T-cell (primary cell): ENCODE data around the gene CIAO2A. TPM values are rescaled to one million over a fixed set of nuclear protein-coding genes. Genes with fewer than 3 reads are reported as not detected.
"Not testable (repeated sequence)": the region's sequence is repeated elsewhere in the genome, so short reads cannot be mapped to it uniquely, and the experiment has no call there.

ENCODE experiments used
- ATAC-seq, 4 experiments: fragments of 200-7000 bp in 3 of 4; fragments of 150-1000 bp in 1 of 4; cut with Tn5 transposase; replicated peaks in 1 of 4; 1 replicate in 3 of 4; 2 replicates in 1 of 4; pipeline ENCODE4 v1.10.0; 2021; ENCODE audit warnings: moderate library complexity in 3 of 4, mild to moderate bottlenecking in 2 of 4, moderate number of reproducible peaks in 1 of 4
- CTCF ChIA-PET, 2 donors: fragments of 300-600 bp; sonication (Branson Sonifier 250); formaldehyde crosslinking; loops; one replicate each; lab custom pipeline; 2022; ENCODE audit warnings: antibody characterized with exemption in 2 of 2; lab: Charles Lee
- POLR2A ChIA-PET, 2 donors: fragments of 300-600 bp; sonication (Branson Sonifier 250); formaldehyde crosslinking; loops; one replicate each; lab custom pipeline; 2022; ENCODE audit warnings: antibody characterized with exemption in 2 of 2; lab: Charles Lee
- DNase-seq, 35 experiments: peaks; one replicate each; pipeline versions ENCODE4 v3.0.0 to v3.0.0-alpha.2; 2013 to 2023
- H3K27ac ChIP-seq: one replicate; pipeline ENCODE4 v1.5.1; 2013; ENCODE audit warnings: low read length
- H3K27me3 ChIP-seq, 2 experiments: replicated peaks in 1 of 2; 1 replicate in 1 of 2; 2 replicates in 1 of 2; pipeline versions ENCODE4 v1.6.1 to v1.7.0; 2013; ENCODE audit warnings: low read length in 1 of 2, mixed read lengths in 1 of 2; ENCODE audit not compliant: control insufficient read depth in 2 of 2, insufficient read depth in 2 of 2; ENCODE audit errors: extremely low read depth in 1 of 2
- H3K36me3 ChIP-seq, 2 donors: 1 replicate in 1 of 2; 2 replicates in 1 of 2; pipeline versions ENCODE4 v1.6.1 to v1.7.0; 2013; ENCODE audit warnings: low read length in 1 of 2; ENCODE audit not compliant: control insufficient read depth in 2 of 2, insufficient read depth in 1 of 2; ENCODE audit errors: extremely low read depth in 1 of 2
- H3K4me1 ChIP-seq, 2 experiments: 1 replicate in 1 of 2; 2 replicates in 1 of 2; pipeline versions ENCODE4 v1.6.1 to v1.7.0; 2013; ENCODE audit warnings: low read length in 2 of 2, mixed read lengths in 1 of 2; ENCODE audit not compliant: insufficient read depth in 2 of 2, control insufficient read depth in 1 of 2; ENCODE audit errors: extremely low read depth in 1 of 2
- H3K4me3 ChIP-seq, 2 donors: 1 replicate in 1 of 2; 2 replicates in 1 of 2; pipeline versions ENCODE4 v1.5.1 to v1.7.0; 2013; ENCODE audit warnings: mild to moderate bottlenecking in 2 of 2, low read length in 1 of 2, moderate library complexity in 1 of 2; ENCODE audit not compliant: control insufficient read depth in 1 of 2; ENCODE audit errors: extremely low read depth in 1 of 2
- H3K9me3 ChIP-seq: 2 replicates; pipeline ENCODE4 v1.7.0; 2013
- H3K27ac Mint-ChIP-seq, 2 donors: one replicate each; pipeline ENCODE4 v1.8.0; 2020 to 2021; ENCODE audit warnings: mild to moderate bottlenecking in 2 of 2, mixed read lengths in 2 of 2
- H3K27me3 Mint-ChIP-seq, 2 donors: one replicate each; pipeline ENCODE4 v1.8.0; 2021 to 2022; ENCODE audit warnings: mixed read lengths in 2 of 2
- H3K36me3 Mint-ChIP-seq: one replicate; pipeline ENCODE4 v1.8.0; 2021; ENCODE audit warnings: mixed read lengths
- H3K4me1 Mint-ChIP-seq, 3 donors: one replicate each; pipeline ENCODE4 v1.8.0; 2020 to 2022; ENCODE audit warnings: mixed read lengths in 3 of 3, mild to moderate bottlenecking in 1 of 3
- H3K4me3 Mint-ChIP-seq, 3 donors: one replicate each; pipeline ENCODE4 v1.8.0; 2020 to 2022; ENCODE audit warnings: mild to moderate bottlenecking in 3 of 3, mixed read lengths in 3 of 3, moderate library complexity in 3 of 3
- H3K9me3 Mint-ChIP-seq, 3 donors: one replicate each; pipeline ENCODE4 v1.8.0; 2020 to 2022; ENCODE audit warnings: mixed read lengths in 3 of 3
- WGBS: methylation state at CpG from one replicate; pipeline ENCODE4 v1.1.5; 2013; ENCODE audit warnings: missing lambda C conversion rate; ENCODE audit not compliant: insufficient coverage; 5-methylcytosine and 5-hydroxymethylcytosine counted together
- total RNA-seq, 35 experiments: library from RNA in 6 of 35; stranded (reverse) in 6 of 35; fragments of 120-200 nt in 1 of 35; gene quantifications; one replicate each; pipeline versions ENCODE4 v1.2.1 to v1.2.4 and lab custom pipeline; 2013 to 2026

The CIAO2A gene
- total RNA-seq, 5 donors from 2014 or later (not counting 1 experiment from before 2014, with no cell fraction given), result 21.9 to 31.1 (median 25.9) TPM

DNA sequence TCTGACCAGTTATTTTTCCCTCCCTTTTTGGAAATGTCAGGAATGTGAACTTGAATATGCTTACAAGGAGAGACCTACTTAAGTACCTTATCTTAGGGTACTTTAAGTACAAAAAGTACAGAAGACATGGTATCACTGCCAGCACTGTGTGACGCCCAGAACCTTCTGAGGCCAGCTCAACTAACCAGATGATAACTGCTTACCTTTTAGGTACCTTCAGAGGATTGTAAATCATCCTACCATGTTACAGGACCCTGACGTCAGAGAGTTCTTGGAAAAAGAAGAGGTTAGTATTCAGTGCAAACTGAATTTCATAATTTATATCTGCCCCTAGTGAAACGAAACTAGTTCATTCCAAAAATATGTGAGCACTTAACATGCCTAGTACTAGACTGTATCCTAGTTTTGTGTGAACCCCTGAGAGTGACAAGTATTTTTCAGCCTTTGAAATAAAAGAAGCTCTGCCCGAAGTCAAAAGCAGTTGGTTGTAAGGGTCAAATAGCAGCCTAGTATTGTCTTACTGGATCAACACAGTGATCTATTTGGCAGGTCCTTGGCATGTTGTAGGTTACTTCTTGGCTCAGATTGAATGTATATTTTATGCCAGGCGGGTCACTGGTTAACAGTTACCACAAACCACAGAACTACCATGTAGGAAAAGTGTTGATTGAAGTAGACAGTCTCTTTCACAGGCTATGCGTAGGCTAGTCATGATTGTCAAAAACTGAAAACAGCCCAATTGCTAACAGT, 34.1 kb upstream of the CIAO2A start:
- ChIA-PET POLR2A (interaction anchor here in 1 of 2 donors (0.7 kb wide), 1 partner anchor 546 kb away, joined by 3 read pairs; no protein-coding TSS in a partner anchor), CTCF (no interaction called here)
- no peak for ATAC-seq
- H3K27ac Mint-ChIP-seq, result no peak overlapping the region
- no peaks in the 10 kb centered on the region for H3K27me3 Mint-ChIP-seq
- no peaks in the 10 kb centered on the region for H3K9me3 Mint-ChIP-seq
- DNase-seq, result no peak
- H3K36me3 ChIP-seq, result peaks cover 10 to 84% of the 10 kb centered on the region in 2 donors
- H3K4me1 ChIP-seq, result no peaks in the 10 kb centered on the region
- no peaks in the 10 kb centered on the region for H3K27me3 ChIP-seq
- no CpG with 5 or more reads among the region's 6 CpGs for WGBS
- no peak overlapping the region for H3K4me3 ChIP-seq
- no peaks in the 10 kb centered on the region for H3K9me3 ChIP-seq
- H3K36me3 Mint-ChIP-seq, result peaks cover 62% of the 10 kb centered on the region
- H3K4me3 Mint-ChIP-seq, result no peak overlapping the region
- no peak overlapping the region for H3K27ac ChIP-seq
- no peaks in the 10 kb centered on the region for H3K4me1 Mint-ChIP-seq

DNA sequence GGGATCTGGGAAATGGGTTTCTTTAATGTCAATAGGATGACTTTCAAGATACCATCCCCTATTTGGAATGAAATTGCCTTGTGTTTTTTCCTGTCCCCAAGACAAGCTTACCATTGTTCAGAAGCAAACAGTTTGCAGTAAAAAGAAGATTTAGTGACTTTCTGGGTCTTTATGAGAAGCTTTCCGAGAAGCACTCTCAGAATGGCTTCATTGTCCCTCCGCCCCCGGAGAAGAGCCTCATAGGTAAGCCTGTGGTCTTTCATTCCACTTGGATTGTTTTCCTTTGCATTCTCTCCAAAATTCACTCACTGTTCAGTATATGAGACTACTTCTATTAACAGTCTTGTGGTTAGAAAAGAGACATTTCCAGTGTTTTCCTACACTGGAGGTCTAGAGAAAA, 32.3 kb upstream of the CIAO2A start:
- Mint-ChIP-seq H3K27me3 (no peaks in the 10 kb centered on the region), H3K4me3 (no peak overlapping the region), H3K36me3 (peaks cover 54% of the 10 kb centered on the region), H3K27ac (peak overlapping the region in 1 of 2 donors; percentile 39), H3K4me1 (peaks cover 0 to 2% (median 0%) of the 10 kb centered on the region in 3 donors), H3K9me3 (no peaks in the 10 kb centered on the region)
- CTCF ChIA-PET, result interaction anchor here in 1 of 2 donors (1.0 to 1.2 kb wide), 2 partner anchors 21 to 27 kb away, joined by 3 to 4 read pairs; no protein-coding TSS in a partner anchor
- H3K27me3 ChIP-seq, result no peaks in the 10 kb centered on the region
- H3K9me3 ChIP-seq, result no peaks in the 10 kb centered on the region
- H3K36me3 ChIP-seq, result peaks cover 7 to 83% of the 10 kb centered on the region in 2 donors
- WGBS, result no CpG with 5 or more reads among the region's 3 CpGs
- ATAC-seq (no peak), DNase-seq (no peak)
- no peak overlapping the region for H3K4me3 ChIP-seq
- H3K27ac ChIP-seq, result no peak overlapping the region
- H3K4me1 ChIP-seq, result no peaks in the 10 kb centered on the region
- POLR2A ChIA-PET, result interaction anchor here (0.6 kb wide), 3 partner anchors 243 to 418 kb away, joined by 3 to 6 read pairs (median 5); no protein-coding TSS in a partner anchor

DNA sequence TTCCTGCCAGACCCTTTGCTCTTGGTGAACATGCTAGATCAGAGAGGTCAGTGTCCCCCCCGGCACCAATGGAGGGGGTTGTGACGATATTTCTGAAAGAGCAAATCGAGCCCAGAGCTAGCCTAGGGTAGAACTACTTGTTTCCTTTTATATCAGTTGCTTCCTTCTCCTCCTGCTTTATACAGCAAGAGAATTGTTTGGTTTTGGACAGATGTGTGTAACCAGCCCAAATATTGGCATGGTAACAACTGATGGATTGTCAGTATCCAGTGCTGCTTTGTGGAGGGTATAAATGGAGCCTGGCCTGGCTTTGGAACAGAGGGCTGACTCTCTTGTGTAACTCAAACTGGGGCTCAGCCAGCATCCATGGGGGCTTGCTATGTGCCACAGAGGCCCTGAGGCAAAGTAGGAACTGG, 29.3 kb upstream of the CIAO2A start:
- ChIA-PET POLR2A (no interaction called here), CTCF (no interaction called here)
- no peaks in the 10 kb centered on the region for H3K9me3 ChIP-seq
- Mint-ChIP-seq H3K9me3 (no peaks in the 10 kb centered on the region), H3K27ac (no peak overlapping the region), H3K4me1 (peaks cover 0 to 2% (median 0%) of the 10 kb centered on the region in 3 donors), H3K36me3 (peaks cover 61% of the 10 kb centered on the region), H3K4me3 (no peak overlapping the region), H3K27me3 (no peaks in the 10 kb centered on the region)
- H3K4me1 ChIP-seq, result no peaks in the 10 kb centered on the region
- no peak for DNase-seq
- H3K27me3 ChIP-seq, result no peaks in the 10 kb centered on the region
- no CpG with 5 or more reads among the region's 3 CpGs for WGBS
- H3K27ac ChIP-seq, result no peak overlapping the region
- peaks cover 23 to 84% of the 10 kb centered on the region in 2 donors for H3K36me3 ChIP-seq
- no peak overlapping the region for H3K4me3 ChIP-seq
- no peak for ATAC-seq

- Histone ChIP-seq H3K36me3 (peaks cover 23 to 84% of the 10 kb centered on the region in 2 donors), H3K4me3 (no peak overlapping the region), H3K27ac (no peak overlapping the region), H3K27me3 (no peaks in the 10 kb centered on the region), H3K9me3 (no peaks in the 10 kb centered on the region), H3K4me1 (no peaks in the 10 kb centered on the region)
- no peaks in the 10 kb centered on the region for H3K27me3 Mint-ChIP-seq
- peaks cover 59% of the 10 kb centered on the region for H3K36me3 Mint-ChIP-seq
- DNase-seq, result no peak
- H3K4me3 Mint-ChIP-seq, result no peak overlapping the region
- POLR2A ChIA-PET, result no interaction called here
- no CpG with 5 or more reads among the region's 1 CpG for WGBS
- no peak overlapping the region for H3K27ac Mint-ChIP-seq
- H3K9me3 Mint-ChIP-seq, result no peaks in the 10 kb centered on the region
- H3K4me1 Mint-ChIP-seq, result peaks cover 0 to 2% (median 0%) of the 10 kb centered on the region in 3 donors
- ATAC-seq, result no peak
- CTCF ChIA-PET, result no interaction called here
These were observed 28.8 kb upstream of the CIAO2A start for GRCh38 chr15:64122444-64122843.

- no peaks in the 10 kb centered on the region for H3K27me3 Mint-ChIP-seq
- no peak for DNase-seq
- peaks cover 0 to 2% (median 0%) of the 10 kb centered on the region in 3 donors for H3K4me1 Mint-ChIP-seq
- Histone ChIP-seq H3K4me1 (no peaks in the 10 kb centered on the region), H3K9me3 (no peaks in the 10 kb centered on the region), H3K27ac (no peak overlapping the region), H3K4me3 (no peak overlapping the region), H3K27me3 (no peaks in the 10 kb centered on the region), H3K36me3 (peaks cover 23 to 83% of the 10 kb centered on the region in 2 donors)
- H3K4me3 Mint-ChIP-seq, result no peak overlapping the region
- ChIA-PET CTCF (interaction anchor here in 1 of 2 donors (1.1 kb wide), 1 partner anchor 10 kb away, joined by 3 read pairs; no protein-coding TSS in a partner anchor), POLR2A (no interaction called here)
- H3K27ac Mint-ChIP-seq, result no peak overlapping the region
- no peak for ATAC-seq
- no CpG with 5 or more reads among the region's 4 CpGs for WGBS
- H3K9me3 Mint-ChIP-seq, result no peaks in the 10 kb centered on the region
- peaks cover 52% of the 10 kb centered on the region for H3K36me3 Mint-ChIP-seq
These were observed 28.0 kb upstream of the CIAO2A start for GRCh38 chr15:64121614-64122013.

DNA sequence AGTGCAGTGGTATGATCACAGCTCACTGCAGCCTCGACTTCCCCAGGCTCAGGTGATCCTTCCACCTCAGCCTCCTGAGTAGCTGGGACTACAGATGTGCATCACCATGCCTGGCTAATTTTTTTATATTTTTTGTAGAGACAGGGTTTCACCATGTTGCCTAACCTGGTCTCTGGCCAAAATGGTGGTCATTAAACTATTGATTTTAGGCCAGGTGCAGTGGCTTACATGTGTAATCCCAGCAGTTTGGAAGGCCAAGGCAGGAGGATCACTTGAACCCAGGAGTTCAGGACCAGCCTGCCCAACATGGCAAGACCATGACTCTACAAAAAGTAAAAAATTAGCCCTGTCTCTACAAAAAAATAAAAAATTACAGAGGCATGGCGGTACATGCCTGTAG, 26.7 kb upstream of the CIAO2A start:
- not testable (repeated sequence) for H3K27me3 Mint-ChIP-seq, H3K9me3 Mint-ChIP-seq
- peaks cover 55% of the 10 kb centered on the region for H3K36me3 Mint-ChIP-seq

More for the DNA sequence above, 26.7 kb upstream of the CIAO2A start:
- not testable (repeated sequence) for H3K4me3 Mint-ChIP-seq, H3K27ac ChIP-seq, H3K4me1 Mint-ChIP-seq, ATAC-seq, H3K4me1 ChIP-seq, DNase-seq, H3K27me3 ChIP-seq, H3K4me3 ChIP-seq, H3K27ac Mint-ChIP-seq, H3K9me3 ChIP-seq
- ChIA-PET POLR2A (interaction anchor here in 1 of 2 donors (0.7 kb wide), 1 partner anchor 1166 kb away, joined by 3 read pairs; the partner anchor contains the start of gene PARP16), CTCF (interaction anchor here in 1 of 2 donors (0.6 kb wide), 1 partner anchor 1453 kb away, joined by 11 read pairs; no protein-coding TSS in a partner anchor)
- peaks cover 23 to 90% of the 10 kb centered on the region in 2 donors for H3K36me3 ChIP-seq
- 100% methylated on average over 1 of the region's 2 CpGs for WGBS
